Iris pigment epithelial cell (primary cell): ENCODE results near the gene CNPY1.

Experiments used
- DNase-seq: peaks from one replicate; pipeline ENCODE4 v3.0.0-alpha.2; 2011; ENCODE audit warnings: low read depth

Gene CNPY1

GRCh38 chr7:155454183-155455112, 91.9 kb downstream of the CNPY1 start:
- no peak for DNase-seq

DNA sequence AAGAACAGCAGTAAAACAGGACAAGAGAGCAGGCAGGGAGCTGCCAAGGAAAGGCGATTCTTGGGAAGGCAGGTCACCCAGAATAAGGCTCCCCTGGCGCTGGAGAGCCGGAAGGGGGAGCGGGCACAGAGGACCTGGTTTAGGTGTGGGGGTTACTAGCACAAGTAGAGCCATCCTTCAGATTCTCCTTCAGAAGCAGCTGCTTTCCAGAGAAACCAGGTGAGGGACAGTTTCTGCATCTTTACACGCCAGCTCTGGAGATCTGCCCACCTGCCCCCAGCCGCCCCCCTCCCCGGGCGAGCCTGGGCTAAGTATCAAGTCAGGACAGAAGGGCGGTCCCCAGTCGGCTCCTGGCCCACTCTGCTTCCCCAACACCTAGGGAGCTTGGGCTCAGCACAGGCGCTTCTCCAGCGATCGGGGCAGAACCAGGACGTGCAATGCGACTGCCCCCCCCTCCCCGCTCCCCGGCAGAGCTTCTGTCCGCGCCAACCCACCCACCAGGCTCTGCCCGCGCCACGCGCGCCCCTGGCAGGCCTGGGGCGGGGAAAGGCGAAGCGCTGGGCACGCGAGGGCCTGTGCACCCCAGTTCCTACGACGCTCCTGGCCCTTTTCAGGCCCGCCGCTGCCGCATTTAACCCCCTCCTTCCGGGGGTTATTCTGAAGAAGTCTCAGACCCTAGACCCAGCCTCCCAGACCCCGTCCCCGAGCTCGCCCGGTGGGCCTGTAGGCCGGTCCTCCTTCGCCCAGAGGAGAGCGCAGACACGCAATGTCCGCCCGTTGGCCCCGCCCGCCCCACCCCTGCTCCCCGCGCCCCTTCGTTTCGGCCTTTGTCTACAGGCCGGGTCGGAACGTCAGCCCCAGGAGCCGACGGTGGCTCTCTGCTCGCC, 92.8 kb downstream of the CNPY1 start:
- DNase-seq, result no peak

DNA sequence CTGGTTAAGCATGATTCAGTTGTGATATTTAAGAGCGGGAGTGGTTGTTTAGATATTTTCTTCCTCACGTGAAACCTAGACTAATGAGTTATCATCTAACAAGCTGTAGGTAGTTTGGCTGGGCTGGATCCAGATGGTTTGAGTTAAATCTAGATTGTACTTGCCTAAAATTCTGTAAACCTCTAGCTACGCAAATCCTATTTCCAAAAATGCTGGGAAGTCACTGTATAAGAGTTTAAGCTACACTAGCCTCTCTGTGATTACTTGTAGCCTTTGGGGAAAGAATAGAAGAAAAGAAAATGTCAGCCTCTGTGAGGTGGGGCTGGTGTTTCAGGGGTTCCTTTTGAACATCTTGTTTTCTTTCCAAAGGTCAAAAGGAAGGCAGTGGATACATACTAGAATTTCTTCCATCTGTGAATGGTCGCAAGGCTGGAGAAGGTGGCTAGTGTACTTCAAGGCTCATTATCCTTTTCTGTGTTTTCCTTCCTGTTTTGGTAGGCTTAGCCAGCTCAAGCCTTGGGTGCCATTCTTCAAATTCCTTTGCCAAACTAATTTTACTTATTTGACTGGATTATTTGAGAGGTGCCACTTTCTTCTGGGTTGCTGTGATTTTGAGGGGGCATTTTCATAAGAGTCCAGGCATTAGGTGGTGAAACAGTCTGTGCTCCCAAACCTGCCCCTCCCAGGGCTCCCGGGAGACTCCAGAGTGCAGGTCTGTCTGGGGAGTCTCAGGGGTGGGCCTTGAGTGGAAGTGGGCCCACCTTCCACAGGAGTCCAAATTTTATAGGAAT, 93.7 kb downstream of the CNPY1 start:
- DNase-seq, result no peak

- DNase-seq, result no peak
These were observed 94.5 kb downstream of the CNPY1 start for GRCh38 chr7:155451840-155452239.
